NCI-H1930 (cell line): ENCODE measurements around the gene SERPINE1.
"Not testable (repeated sequence)": the region's sequence is repeated elsewhere in the genome, so short reads cannot be mapped to it uniquely, and the experiment has no call there.

Source experiments
- DNase-seq, 2 experiments: peaks; one replicate each; lab custom pipeline; 2025; lab: John Stamatoyannopoulos, UW

Gene SERPINE1

GRCh38 chr7:101126651-101127459, at the start of gene SERPINE1:
Gene SERPINE1 (plus strand): TSS chr7:101127104. CDS start chr7:101128394, 1,290 bp downstream.
- DNase-seq, result no peak

- DNase-seq, result peak; percentile 24 to 70
Observed at GRCh38 chr7:101077303-101078086, 49.4 kb upstream of the SERPINE1 start.

- no peak for DNase-seq
Observed at GRCh38 chr7:101081432-101081831, 45.5 kb upstream of the SERPINE1 start.

GRCh38 chr7:101084865-101085161, 42.1 kb upstream of the SERPINE1 start:
- no peak for DNase-seq

GRCh38 chr7:101085162-101085964, 41.5 kb upstream of the SERPINE1 start, which contains the start of gene TRIM56:
Gene TRIM56 (plus strand): TSS chr7:101085481. CDS start chr7:101087313, 1,832 bp downstream.
- DNase-seq, result no peak

GRCh38 chr7:101087334-101088068, 39.4 kb upstream of the SERPINE1 start:
- no peak for DNase-seq

GRCh38 chr7:101088069-101088425, 38.9 kb upstream of the SERPINE1 start:
- DNase-seq, result no peak

GRCh38 chr7:101088858-101089529, 37.9 kb upstream of the SERPINE1 start:
- DNase-seq, result no peak

- no peak for DNase-seq
Observed at GRCh38 chr7:101089876-101090275, 37.0 kb upstream of the SERPINE1 start.

GRCh38 chr7:101092266-101092905, 34.5 kb upstream of the SERPINE1 start:
- DNase-seq, result not testable (repeated sequence)

- no peak for DNase-seq
Observed at GRCh38 chr7:101093906-101094305, 33.0 kb upstream of the SERPINE1 start.

- DNase-seq, result no peak
Observed at GRCh38 chr7:101094376-101094775, 32.5 kb upstream of the SERPINE1 start.

GRCh38 chr7:101094791-101095375, 32.0 kb upstream of the SERPINE1 start:
- peak in 1 of 2 experiments; percentile 39 for DNase-seq

- DNase-seq, result no peak
Observed at GRCh38 chr7:101096331-101096956, 30.5 kb upstream of the SERPINE1 start.

GRCh38 chr7:101096957-101097347, 30.0 kb upstream of the SERPINE1 start:
- no peak for DNase-seq

GRCh38 chr7:101097561-101097960, 29.3 kb upstream of the SERPINE1 start:
- no peak for DNase-seq

- no peak for DNase-seq
Observed at GRCh38 chr7:101099969-101100781, 26.7 kb upstream of the SERPINE1 start.

- no peak for DNase-seq
Observed at GRCh38 chr7:101100858-101101847, 25.8 kb upstream of the SERPINE1 start.
